OCI-LY7 (cell line): ENCODE measurements around the gene PTGES3. TPM values are rescaled to one million over a fixed set of nuclear protein-coding genes. Genes with fewer than 3 reads are reported as not detected.

Experiments
- BruUV-seq: library from RNA; stranded (reverse); fragments of 400-500 nt; replicated peaks from 2 replicates; lab custom pipeline; 2021; lab: Mats Ljungman, UMichigan
- CTCF ChIA-PET: fragments of 300-600 bp; sonication (Branson Sonifier 250); formaldehyde crosslinking; loops from one replicate; lab custom pipeline; 2022; ENCODE audit warnings: antibody characterized with exemption; ENCODE audit not compliant: unreplicated experiment; lab: Charles Lee
- POLR2A ChIA-PET: fragments of 300-600 bp; sonication (Branson Sonifier 250); formaldehyde crosslinking; loops from one replicate; lab custom pipeline; 2022; ENCODE audit warnings: antibody characterized with exemption; lab: Charles Lee
- DNase-seq: peaks from one replicate; pipeline ENCODE4 v3.0.0-alpha.2; 2015; ENCODE audit warnings: low spot score
- H2AFZ ChIP-seq: fragments of 200-600 bp; sonication (generic), shearing (Covaris generic); 2 replicates; pipeline ENCODE4 v1.6.1; 2014; ENCODE audit warnings: mild to moderate bottlenecking, antibody characterized with exemption, low read length, moderate library complexity
- H3K27ac ChIP-seq: fragments of 200-600 bp; sonication (generic); 2 replicates; pipeline ENCODE4 v1.5.1; 2014; ENCODE audit warnings: mixed run types, low read depth, mild to moderate bottlenecking, moderate library complexity, low read length, inconsistent platforms; ENCODE audit not compliant: poor library complexity, severe bottlenecking
- H3K36me3 ChIP-seq: fragments of 200-600 bp; sonication (generic); 2 replicates; pipeline ENCODE4 v1.6.1; 2014; ENCODE audit warnings: mild to moderate bottlenecking, antibody characterized with exemption, low read length, moderate library complexity, mixed read lengths; ENCODE audit not compliant: insufficient read depth
- H3K4me1 ChIP-seq: fragments of 200-600 bp; sonication (generic); 2 replicates; pipeline ENCODE4 v1.5.1; 2014; ENCODE audit warnings: mild to moderate bottlenecking, low read length; ENCODE audit not compliant: insufficient read depth, poor library complexity, severe bottlenecking
- H3K4me2 ChIP-seq: fragments of 200-600 bp; sonication (generic); 2 replicates; pipeline ENCODE4 v1.6.1; 2014; ENCODE audit warnings: mild to moderate bottlenecking, low read length
- H3K4me3 ChIP-seq: fragments of 200-600 bp; sonication (generic); 2 replicates; pipeline ENCODE4 v1.5.1; 2014; ENCODE audit warnings: mild to moderate bottlenecking, low read depth, low read length; ENCODE audit not compliant: poor library complexity, severe bottlenecking
- H3K79me2 ChIP-seq: fragments of 200-600 bp; sonication (generic); 2 replicates; pipeline ENCODE4 v1.6.1; 2016; ENCODE audit warnings: low read depth, mild to moderate bottlenecking, low read length, moderate library complexity, mixed read lengths; ENCODE audit not compliant: insufficient read depth
- H3K9me2 ChIP-seq: fragments of 200-600 bp; sonication (generic); 2 replicates; pipeline ENCODE4 v1.6.1; 2016; ENCODE audit warnings: mild to moderate bottlenecking, low read length, mixed read lengths; ENCODE audit not compliant: insufficient read depth
- H3K9me3 ChIP-seq: fragments of 200-600 bp; sonication (generic); 2 replicates; pipeline ENCODE4 v1.6.1; 2014; ENCODE audit warnings: mild to moderate bottlenecking, mixed run types, low read length, mixed read lengths
- H4K20me1 ChIP-seq: fragments of 200-600 bp; sonication (generic); 2 replicates; pipeline ENCODE4 v1.6.1; 2014; ENCODE audit warnings: mild to moderate bottlenecking, antibody characterized with exemption, low read length, moderate library complexity, mixed read lengths; ENCODE audit not compliant: insufficient read depth
- EZH2phosphoT487 ChIP-seq: fragments of 200-600 bp; sonication (generic); IDR thresholded peaks from 2 replicates; pipeline ENCODE4 v1.6.1; 2018; ENCODE audit warnings: low read depth, borderline replicate concordance, mild to moderate bottlenecking, mixed run types, antibody characterized with exemption, low read length, moderate library complexity, mixed read lengths
- intact Hi-C: fragments of 100-400 bp; cut with micrococcal nuclease; formaldehyde crosslinking; loops from one replicate; pipeline ENCODE4 v1.10.0; 2022; ENCODE audit not compliant: unreplicated experiment
- total RNA-seq, 2 experiments: library from RNA; depleted of rRNA in 1 of 2; stranded (reverse); fragments of >200 nt in 1 of 2; shearing (Covaris generic) in 1 of 2; gene quantifications; 2 replicates each; pipeline ENCODE4 v1.2.3, GENCODE V29; 2014 to 2022
- TF ChIP-seq, protein P1 (sequence below): fragments of 200-600 bp; sonication (generic); conservative IDR thresholded peaks from 2 replicates; pipeline ENCODE4 v1.5.1; 2014; ENCODE audit warnings: mild to moderate bottlenecking, antibody characterized with exemption, low read length, moderate library complexity, mixed read lengths

Gene PTGES3
- total RNA-seq, 2 experiments from 2014 or later: 91.2 to 269 TPM

DNA sequence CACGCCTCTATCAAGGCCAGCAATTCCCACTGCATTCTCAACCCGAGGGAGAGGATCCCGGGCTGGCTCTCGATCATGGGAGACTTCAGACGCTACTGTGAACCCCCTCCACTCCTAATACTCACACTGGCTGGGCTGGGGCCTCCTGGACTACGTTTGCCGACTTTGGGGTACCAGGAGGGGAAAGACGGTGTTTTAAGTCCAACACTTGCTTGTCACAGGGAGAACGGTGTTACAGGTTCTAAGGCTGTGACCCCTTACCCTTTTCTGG lies 36.6 kb upstream of the PTGES3 start:
- TSS peak; percentile 68 for BruUV-seq
- H3K9me2 ChIP-seq: no peaks in the 10 kb centered on the region

DNA sequence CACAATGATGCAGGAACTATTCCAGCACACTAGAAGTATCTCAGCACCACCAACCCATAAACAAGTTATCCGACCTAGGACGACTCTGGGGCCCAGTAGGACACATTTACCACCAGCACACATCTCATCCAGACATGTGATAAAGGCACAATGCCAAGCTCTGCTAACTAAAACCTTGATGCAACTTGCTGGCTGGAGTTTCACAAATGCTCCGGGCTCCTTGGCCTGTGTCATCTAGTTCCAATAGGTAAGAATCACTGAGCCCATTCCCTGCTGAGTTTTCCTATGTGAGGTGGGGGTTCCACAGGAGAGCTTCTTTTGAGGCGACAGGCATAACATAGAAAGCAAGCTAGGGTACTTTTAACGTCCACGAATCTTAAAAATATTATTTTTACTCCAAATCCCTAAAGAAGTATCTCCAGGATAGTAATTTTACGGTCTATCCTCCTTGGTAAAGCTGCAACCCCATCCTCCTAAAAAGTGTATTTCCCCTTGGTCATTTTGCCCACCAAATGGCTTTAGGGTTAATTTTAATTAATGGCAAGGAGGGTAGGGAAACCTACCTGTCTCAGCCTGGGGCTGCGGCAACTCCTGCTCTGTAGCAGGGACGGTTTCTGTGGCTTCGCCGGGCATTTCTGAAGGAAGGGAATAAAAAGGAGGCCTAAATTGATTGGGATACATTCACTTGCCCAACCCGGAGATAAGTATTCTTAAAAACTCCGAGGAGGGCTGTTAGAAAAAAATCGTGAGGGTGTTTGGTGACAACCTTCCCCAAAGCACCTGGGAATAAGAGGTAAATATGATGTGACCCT lies 36.0 kb upstream of the PTGES3 start:
- Histone ChIP-seq H2AFZ (no peak overlapping the region), H3K27ac (peak overlapping the region; percentile 91), H3K4me2 (peak overlapping the region; percentile 83), H3K9me3 (no peaks in the 10 kb centered on the region), H4K20me1 (peaks cover 46% of the 10 kb centered on the region), H3K4me3 (peak overlapping the region; percentile 93), H3K79me2 (peaks cover 65% of the 10 kb centered on the region), H3K4me1 (peaks cover 53% of the 10 kb centered on the region), H3K9me2 (no peaks in the 10 kb centered on the region), H3K36me3 (peaks cover 82% of the 10 kb centered on the region)
- no peak for TF ChIP-seq EZH2phosphoT487
- TF ChIP-seq, protein P1, sequence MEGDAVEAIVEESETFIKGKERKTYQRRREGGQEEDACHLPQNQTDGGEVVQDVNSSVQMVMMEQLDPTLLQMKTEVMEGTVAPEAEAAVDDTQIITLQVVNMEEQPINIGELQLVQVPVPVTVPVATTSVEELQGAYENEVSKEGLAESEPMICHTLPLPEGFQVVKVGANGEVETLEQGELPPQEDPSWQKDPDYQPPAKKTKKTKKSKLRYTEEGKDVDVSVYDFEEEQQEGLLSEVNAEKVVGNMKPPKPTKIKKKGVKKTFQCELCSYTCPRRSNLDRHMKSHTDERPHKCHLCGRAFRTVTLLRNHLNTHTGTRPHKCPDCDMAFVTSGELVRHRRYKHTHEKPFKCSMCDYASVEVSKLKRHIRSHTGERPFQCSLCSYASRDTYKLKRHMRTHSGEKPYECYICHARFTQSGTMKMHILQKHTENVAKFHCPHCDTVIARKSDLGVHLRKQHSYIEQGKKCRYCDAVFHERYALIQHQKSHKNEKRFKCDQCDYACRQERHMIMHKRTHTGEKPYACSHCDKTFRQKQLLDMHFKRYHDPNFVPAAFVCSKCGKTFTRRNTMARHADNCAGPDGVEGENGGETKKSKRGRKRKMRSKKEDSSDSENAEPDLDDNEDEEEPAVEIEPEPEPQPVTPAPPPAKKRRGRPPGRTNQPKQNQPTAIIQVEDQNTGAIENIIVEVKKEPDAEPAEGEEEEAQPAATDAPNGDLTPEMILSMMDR: no peak
- peak; percentile 25 for DNase-seq
- intact Hi-C loops: loop anchor here (2.0 kb wide), 2 partner anchors 35 to 77 kb away; partner anchors contain the start of gene PTGES3
- BruUV-seq: no TSS peak
- ChIA-PET POLR2A (interaction anchor here (1.3 to 1.4 kb wide), 2 partner anchors 35 to 88 kb away, joined by 3 to 7 read pairs; no protein-coding TSS in a partner anchor), CTCF (no interaction called here)

More for the DNA sequence above, 36.6 kb upstream of the PTGES3 start:
- peak overlapping the region; percentile 93 for H3K4me3 ChIP-seq
- TF ChIP-seq EZH2phosphoT487: no peak
- TF ChIP-seq, protein P1: no peak
- intact Hi-C loops: loop anchor here (2.0 kb wide), 2 partner anchors 36 to 78 kb away; partner anchors contain the start of gene PTGES3
- DNase-seq: no peak
- peaks cover 47% of the 10 kb centered on the region for H3K4me1 ChIP-seq
- H3K4me2 ChIP-seq: peak overlapping the region; percentile 83
- H4K20me1 ChIP-seq: peaks cover 40% of the 10 kb centered on the region
- H3K9me3 ChIP-seq: no peaks in the 10 kb centered on the region
- H3K79me2 ChIP-seq: peaks cover 60% of the 10 kb centered on the region
- peaks cover 82% of the 10 kb centered on the region for H3K36me3 ChIP-seq
- H2AFZ ChIP-seq: peak overlapping the region; percentile 17; the same call in 1 of the 2 replicates
- ChIA-PET POLR2A (interaction anchor here (2.9 kb wide), 1 partner anchor 40 kb away, joined by 10 read pairs; no protein-coding TSS in a partner anchor), CTCF (no interaction called here)
- peak overlapping the region; percentile 91 for H3K27ac ChIP-seq

DNA sequence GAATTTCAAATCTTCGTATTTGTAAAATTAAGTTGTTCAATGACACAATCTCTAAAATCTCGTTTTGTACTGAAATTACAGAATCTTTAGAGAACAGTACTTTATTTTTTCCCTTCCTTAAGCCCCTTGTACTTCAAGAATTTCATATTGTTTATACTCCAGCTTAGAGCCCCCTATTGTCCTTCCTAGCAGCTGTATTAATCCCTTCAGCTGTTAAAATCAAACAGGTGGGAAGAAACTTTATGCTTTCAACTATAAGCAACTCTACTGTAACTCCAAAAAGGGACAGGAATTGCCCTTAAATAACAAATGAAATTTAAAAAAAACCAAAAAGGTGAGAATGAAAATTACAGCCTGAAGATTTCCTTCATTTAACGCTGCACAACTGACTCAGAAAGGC lies 35.3 kb upstream of the PTGES3 start:
- Histone ChIP-seq H3K79me2 (peaks cover 73% of the 10 kb centered on the region), H3K27ac (peak overlapping the region; percentile 91), H3K4me1 (peaks cover 60% of the 10 kb centered on the region), H3K9me3 (no peaks in the 10 kb centered on the region), H3K4me2 (peak overlapping the region; percentile 83), H3K36me3 (peaks cover 83% of the 10 kb centered on the region), H2AFZ (no peak overlapping the region), H3K4me3 (peak overlapping the region; percentile 93), H4K20me1 (peaks cover 52% of the 10 kb centered on the region), H3K9me2 (no peaks in the 10 kb centered on the region)
- DNase-seq: no peak
- ChIA-PET CTCF (no interaction called here), POLR2A (interaction anchor here (0.5 to 1.4 kb wide), 3 partner anchors 34 to 366 kb away, joined by 3 to 7 read pairs (median 6); no protein-coding TSS in a partner anchor)
- TF ChIP-seq, protein P1: peak; percentile 44; the same call in 1 of the 2 replicates
- no peak for TF ChIP-seq EZH2phosphoT487
- no TSS peak for BruUV-seq
- intact Hi-C loops: no loop called here
